A673 (cell line): ENCODE data around the gene RAX2. TPM values are rescaled to one million over a fixed set of nuclear protein-coding genes. Genes with fewer than 3 reads are reported as not detected.

Experiments
- Bru-seq: library from RNA; stranded (reverse); fragments of 400-500 nt; gene quantifications from one replicate; lab custom pipeline; 2021; lab: Mats Ljungman, UMichigan
- BruChase-seq, 2 experiments: library from RNA; stranded (reverse); fragments of 400-500 nt; gene quantifications; one replicate each; lab custom pipeline; 2021; lab: Mats Ljungman, UMichigan
- BruUV-seq: library from RNA; stranded (reverse); fragments of 400-500 nt; replicated peaks from 2 replicates; lab custom pipeline; 2021; lab: Mats Ljungman, UMichigan
- CTCF ChIA-PET: fragments of 300-600 bp; sonication (Branson Sonifier 250); formaldehyde crosslinking; loops from one replicate; lab custom pipeline; 2022; ENCODE audit warnings: antibody characterized with exemption; lab: Charles Lee
- POLR2A ChIA-PET: fragments of 300-600 bp; sonication (Branson Sonifier 250); formaldehyde crosslinking; loops from one replicate; lab custom pipeline; 2022; ENCODE audit warnings: antibody characterized with exemption; ENCODE audit not compliant: low non-redundant PET; lab: Charles Lee
- DNase-seq: peaks from one replicate; pipeline ENCODE4 v3.0.0-alpha.2; 2015; ENCODE audit warnings: low spot score
- H3K27ac ChIP-seq: fragments of 200-600 bp; sonication (generic); 2 replicates; pipeline ENCODE4 v1.5.1; 2016; ENCODE audit warnings: mixed run types, low read depth, mild to moderate bottlenecking, mixed read lengths, antibody characterized with exemption, low read length; ENCODE audit not compliant: poor library complexity, severe bottlenecking
- H3K27me3 ChIP-seq: fragments of 200-600 bp; sonication (generic); replicated peaks from 2 replicates; pipeline ENCODE4 v1.6.1; 2017; ENCODE audit warnings: mixed run types, low read depth, mild to moderate bottlenecking, mixed read lengths, antibody characterized with exemption, low read length; ENCODE audit not compliant: insufficient read depth, poor library complexity
- H3K36me3 ChIP-seq: fragments of 200-600 bp; sonication (generic); 2 replicates; pipeline ENCODE4 v1.6.1; 2016; ENCODE audit warnings: mixed run types, mild to moderate bottlenecking, mixed read lengths, antibody characterized with exemption, low read length; ENCODE audit not compliant: insufficient read depth, poor library complexity, severe bottlenecking
- H3K4me1 ChIP-seq: fragments of 200-600 bp; sonication (generic); 2 replicates; pipeline ENCODE4 v1.6.1; 2017; ENCODE audit warnings: mixed run types, mild to moderate bottlenecking, mixed read lengths, antibody characterized with exemption, low read length; ENCODE audit not compliant: insufficient read depth, poor library complexity, severe bottlenecking
- H3K4me3 ChIP-seq: fragments of 200-600 bp; sonication (generic); 2 replicates; pipeline ENCODE4 v1.5.1; 2016; ENCODE audit warnings: low read depth, mixed run types, mild to moderate bottlenecking, mixed read lengths, low read length; ENCODE audit not compliant: poor library complexity, severe bottlenecking
- H3K9me3 ChIP-seq: fragments of 200-600 bp; sonication (generic); 2 replicates; pipeline ENCODE4 v1.6.1; 2016; ENCODE audit warnings: mixed run types, low read depth, mild to moderate bottlenecking, mixed read lengths, antibody characterized with exemption, low read length; ENCODE audit not compliant: poor library complexity, severe bottlenecking
- CTCF ChIP-seq: fragments of 300-800, 200-600 bp; sonication (generic); conservative IDR thresholded peaks from 2 replicates; pipeline ENCODE4 v1.5.1; 2017; ENCODE audit warnings: low read depth, mild to moderate bottlenecking, antibody characterized with exemption, low read length, moderate library complexity, mixed read lengths
- EZH2 ChIP-seq: fragments of 200-600 bp; sonication (generic); IDR thresholded peaks from 2 replicates; pipeline ENCODE4 v1.6.1; 2017; ENCODE audit warnings: borderline replicate concordance, low read depth, mild to moderate bottlenecking, mixed read lengths, antibody characterized with exemption, low read length; ENCODE audit not compliant: poor library complexity, severe bottlenecking
- intact Hi-C: fragments of 100-400 bp; cut with micrococcal nuclease; formaldehyde crosslinking; loops from one replicate; pipeline ENCODE4 v1.10.0; 2022; ENCODE audit not compliant: unreplicated experiment
- long read RNA-seq: library from polyadenylated mRNA; stranded (forward); transcript quantifications from one replicate; pipeline ENCODE4 v2.0.0, GENCODE V29; 2022
- total RNA-seq: library from RNA; stranded (reverse); gene quantifications from 2 replicates; pipeline ENCODE4 v1.2.3, GENCODE V29; 2021

The RAX2 gene
- total RNA-seq = not detected in 2 replicates
- not detected for Bru-seq, nascent RNA
- not detected for BruChase-seq, experiment 1, labeled RNA remaining after a 2-hour chase
- not detected for BruChase-seq, experiment 2, labeled RNA remaining after a 6-hour chase
- long read RNA-seq = 0 reads

- Histone ChIP-seq H3K9me3 (no peaks in the 10 kb centered on the region), H3K27ac (no peak within 1 kb of the TSS), H3K27me3 (no peaks in the 10 kb centered on the region), H3K4me3 (no peak within 1 kb of the TSS), H3K4me1 (no peaks in the 10 kb centered on the region), H3K36me3 (no peaks in the 10 kb centered on the region)
- ChIA-PET CTCF (no interaction called here), POLR2A (no interaction called here)
- intact Hi-C loops = no loop called here
- TF ChIP-seq EZH2 = no peak
- TF ChIP-seq CTCF = no peak
- BruUV-seq = no TSS peak
- no peak for DNase-seq
These were observed at the start of gene RAX2 for GRCh38 chr19:3771906-3772455. Gene RAX2, minus strand, starts transcription at chr19:3772228. Its CDS starts 486 bp downstream, at chr19:3771742.

GRCh38 chr19:3821156-3821555 lies 49.1 kb upstream of the RAX2 start:
- BruUV-seq = no TSS peak
- no peak overlapping the region for H3K4me3 ChIP-seq
- no peaks in the 10 kb centered on the region for H3K4me1 ChIP-seq
- DNase-seq = no peak
- TF ChIP-seq EZH2 (no peak), CTCF (no peak)
- H3K27ac ChIP-seq = no peak overlapping the region
- CTCF ChIA-PET = interaction anchor here (0.7 kb wide), 1 partner anchor 8 kb away, joined by 3 read pairs; no protein-coding TSS in a partner anchor
- no peaks in the 10 kb centered on the region for H3K9me3 ChIP-seq
- H3K27me3 ChIP-seq = no peaks in the 10 kb centered on the region
- POLR2A ChIA-PET = no interaction called here
- no peaks in the 10 kb centered on the region for H3K36me3 ChIP-seq
- intact Hi-C loops = no loop called here

GRCh38 chr19:3819989-3820388 lies 48.0 kb upstream of the RAX2 start:
- CTCF ChIA-PET = interaction anchor here (0.6 kb wide), 1 partner anchor 95 kb away, joined by 5 read pairs; no protein-coding TSS in a partner anchor
- Histone ChIP-seq H3K4me1 (no peaks in the 10 kb centered on the region), H3K4me3 (no peak overlapping the region), H3K27me3 (no peaks in the 10 kb centered on the region), H3K27ac (no peak overlapping the region), H3K36me3 (no peaks in the 10 kb centered on the region), H3K9me3 (no peaks in the 10 kb centered on the region)
- TF ChIP-seq EZH2 = no peak
- no peak for DNase-seq
- no TSS peak for BruUV-seq
- intact Hi-C loops = loop anchor here (10.0 kb wide), 1 partner anchor 165 kb away; no protein-coding TSS in a partner anchor
- POLR2A ChIA-PET = no interaction called here
